ENCODE measurements around the gene STT3B.

The STT3B gene

GRCh38 chr3:31668242-31668641, 135.5 kb downstream of the STT3B start:
- Histone ChIP-seq H3K4ac (ENCODE audit: low read depth, low read length) (no peak overlapping the region), H2BK5ac (ENCODE audit: low read length) (no peak overlapping the region), H4K8ac (ENCODE audit: low read depth, low read length) (no peak overlapping the region), H3K4me1 (ENCODE audit: control insufficient read depth, low read depth, low read length) (no peaks in the 10 kb centered on the region), H3K4me2 (ENCODE audit: low read length) (no peak overlapping the region), H4K5ac (ENCODE audit: low read length) (no peak overlapping the region), H2BK15ac (replicated peaks; ENCODE audit: low read depth) (no peak overlapping the region), H3K18ac (ENCODE audit: low read length) (no peak overlapping the region), H3K4me3 (ENCODE audit: low read length) (no peak overlapping the region), H3K23ac (ENCODE audit: low read length) (no peak overlapping the region), H3K36me3 (ENCODE audit: control insufficient read depth, insufficient read depth, low read length) (no peaks in the 10 kb centered on the region), H3K56ac (ENCODE audit: low read length) (no peak overlapping the region), H3K27me3 (ENCODE audit: insufficient read depth, low read length, poor library complexity) (no peaks in the 10 kb centered on the region), H3K9ac (ENCODE audit: low read length) (no peak overlapping the region), H2AK5ac (ENCODE audit: low read length) (no peak overlapping the region), H3K27ac (ENCODE audit: low read depth, low read length) (no peak overlapping the region), H2BK120ac (ENCODE audit: low read depth, low read length) (no peak overlapping the region), H3K79me2 (ENCODE audit: control insufficient read depth, insufficient read depth, low read length) (no peaks in the 10 kb centered on the region), H3K79me1 (ENCODE audit: low read length) (no peaks in the 10 kb centered on the region)
- DNase-seq: no peak
- WGBS (ENCODE audit: extremely low coverage, insufficient coverage, low lambda C conversion rate): no CpG with 5 or more reads among the region's 4 CpGs

GRCh38 chr3:31670136-31670535, 137.4 kb downstream of the STT3B start:
- no peaks in the 10 kb centered on the region for H3K79me2 ChIP-seq (ENCODE audit: control insufficient read depth, insufficient read depth, low read length)
- H3K4ac ChIP-seq (ENCODE audit: low read depth, low read length): no peak overlapping the region
- no peak overlapping the region for H4K5ac ChIP-seq (ENCODE audit: low read length)
- no peaks in the 10 kb centered on the region for H3K27me3 ChIP-seq (ENCODE audit: insufficient read depth, low read length, poor library complexity)
- no peak overlapping the region for H2BK120ac ChIP-seq (ENCODE audit: low read depth, low read length)
- no peak overlapping the region for H3K4me2 ChIP-seq (ENCODE audit: low read length)
- H3K23ac ChIP-seq (ENCODE audit: low read length): no peak overlapping the region
- WGBS (ENCODE audit: extremely low coverage, insufficient coverage, low lambda C conversion rate): no CpG with 5 or more reads among the region's 1 CpG
- DNase-seq: no peak
- H2AK5ac ChIP-seq (ENCODE audit: low read length): no peak overlapping the region
- H3K27ac ChIP-seq (ENCODE audit: low read depth, low read length): no peak overlapping the region
- H3K79me1 ChIP-seq (ENCODE audit: low read length): no peaks in the 10 kb centered on the region
- H4K8ac ChIP-seq (ENCODE audit: low read depth, low read length): no peak overlapping the region
- H2BK15ac ChIP-seq (replicated peaks; ENCODE audit: low read depth): no peak overlapping the region
- no peak overlapping the region for H3K9ac ChIP-seq (ENCODE audit: low read length)
- no peak overlapping the region for H3K18ac ChIP-seq (ENCODE audit: low read length)
- no peak overlapping the region for H3K4me3 ChIP-seq (ENCODE audit: low read length)
- no peak overlapping the region for H2BK5ac ChIP-seq (ENCODE audit: low read length)
- no peaks in the 10 kb centered on the region for H3K4me1 ChIP-seq (ENCODE audit: control insufficient read depth, low read depth, low read length)
- no peaks in the 10 kb centered on the region for H3K36me3 ChIP-seq (ENCODE audit: control insufficient read depth, insufficient read depth, low read length)
- H3K56ac ChIP-seq (ENCODE audit: low read length): no peak overlapping the region

GRCh38 chr3:31670722-31671121, 138.0 kb downstream of the STT3B start:
- Histone ChIP-seq H3K79me1 (ENCODE audit: low read length) (no peaks in the 10 kb centered on the region), H3K79me2 (ENCODE audit: control insufficient read depth, insufficient read depth, low read length) (no peaks in the 10 kb centered on the region), H3K9ac (ENCODE audit: low read length) (no peak overlapping the region), H2BK15ac (replicated peaks; ENCODE audit: low read depth) (no peak overlapping the region), H3K4me2 (ENCODE audit: low read length) (no peak overlapping the region), H2BK120ac (ENCODE audit: low read depth, low read length) (no peak overlapping the region), H3K23ac (ENCODE audit: low read length) (no peak overlapping the region), H2AK5ac (ENCODE audit: low read length) (no peak overlapping the region), H3K36me3 (ENCODE audit: control insufficient read depth, insufficient read depth, low read length) (no peaks in the 10 kb centered on the region), H4K5ac (ENCODE audit: low read length) (no peak overlapping the region), H3K27me3 (ENCODE audit: insufficient read depth, low read length, poor library complexity) (no peaks in the 10 kb centered on the region), H2BK5ac (ENCODE audit: low read length) (no peak overlapping the region), H3K4me3 (ENCODE audit: low read length) (no peak overlapping the region), H3K56ac (ENCODE audit: low read length) (no peak overlapping the region), H3K4me1 (ENCODE audit: control insufficient read depth, low read depth, low read length) (no peaks in the 10 kb centered on the region), H3K4ac (ENCODE audit: low read depth, low read length) (no peak overlapping the region), H3K27ac (ENCODE audit: low read depth, low read length) (no peak overlapping the region), H4K8ac (ENCODE audit: low read depth, low read length) (no peak overlapping the region), H3K18ac (ENCODE audit: low read length) (no peak overlapping the region)
- no peak for DNase-seq
- no CpG with 5 or more reads among the region's 9 CpGs for WGBS (ENCODE audit: extremely low coverage, insufficient coverage, low lambda C conversion rate)

GRCh38 chr3:31671451-31671850, 138.7 kb downstream of the STT3B start:
- H3K79me1 ChIP-seq (ENCODE audit: low read length): no peaks in the 10 kb centered on the region
- no peak overlapping the region for H3K56ac ChIP-seq (ENCODE audit: low read length)
- no peaks in the 10 kb centered on the region for H3K36me3 ChIP-seq (ENCODE audit: control insufficient read depth, insufficient read depth, low read length)
- H2BK120ac ChIP-seq (ENCODE audit: low read depth, low read length): no peak overlapping the region
- H4K5ac ChIP-seq (ENCODE audit: low read length): no peak overlapping the region
- no peaks in the 10 kb centered on the region for H3K27me3 ChIP-seq (ENCODE audit: insufficient read depth, low read length, poor library complexity)
- H3K4me1 ChIP-seq (ENCODE audit: control insufficient read depth, low read depth, low read length): no peaks in the 10 kb centered on the region
- H3K27ac ChIP-seq (ENCODE audit: low read depth, low read length): no peak overlapping the region
- no peak overlapping the region for H3K4ac ChIP-seq (ENCODE audit: low read depth, low read length)
- H2BK5ac ChIP-seq (ENCODE audit: low read length): no peak overlapping the region
- H3K79me2 ChIP-seq (ENCODE audit: control insufficient read depth, insufficient read depth, low read length): no peaks in the 10 kb centered on the region
- no peak overlapping the region for H2AK5ac ChIP-seq (ENCODE audit: low read length)
- H4K8ac ChIP-seq (ENCODE audit: low read depth, low read length): no peak overlapping the region
- no peak overlapping the region for H3K4me2 ChIP-seq (ENCODE audit: low read length)
- DNase-seq: no peak
- H3K18ac ChIP-seq (ENCODE audit: low read length): no peak overlapping the region
- no peak overlapping the region for H3K23ac ChIP-seq (ENCODE audit: low read length)
- no peak overlapping the region for H3K9ac ChIP-seq (ENCODE audit: low read length)
- WGBS (ENCODE audit: extremely low coverage, insufficient coverage, low lambda C conversion rate): no CpG with 5 or more reads among the region's 2 CpGs
- H3K4me3 ChIP-seq (ENCODE audit: low read length): no peak overlapping the region
- no peak overlapping the region for H2BK15ac ChIP-seq (replicated peaks; ENCODE audit: low read depth)

GRCh38 chr3:31671976-31672375, 139.3 kb downstream of the STT3B start:
- Histone ChIP-seq H3K27ac (ENCODE audit: low read depth, low read length) (no peak overlapping the region), H3K79me1 (ENCODE audit: low read length) (no peaks in the 10 kb centered on the region), H2BK5ac (ENCODE audit: low read length) (no peak overlapping the region), H3K18ac (ENCODE audit: low read length) (no peak overlapping the region), H4K8ac (ENCODE audit: low read depth, low read length) (no peak overlapping the region), H3K4me3 (ENCODE audit: low read length) (no peak overlapping the region), H3K27me3 (ENCODE audit: insufficient read depth, low read length, poor library complexity) (no peaks in the 10 kb centered on the region), H3K4me2 (ENCODE audit: low read length) (no peak overlapping the region), H2AK5ac (ENCODE audit: low read length) (no peak overlapping the region), H3K23ac (ENCODE audit: low read length) (no peak overlapping the region), H3K79me2 (ENCODE audit: control insufficient read depth, insufficient read depth, low read length) (no peaks in the 10 kb centered on the region), H3K9ac (ENCODE audit: low read length) (no peak overlapping the region), H3K56ac (ENCODE audit: low read length) (no peak overlapping the region), H3K4me1 (ENCODE audit: control insufficient read depth, low read depth, low read length) (no peaks in the 10 kb centered on the region), H3K36me3 (ENCODE audit: control insufficient read depth, insufficient read depth, low read length) (no peaks in the 10 kb centered on the region), H3K4ac (ENCODE audit: low read depth, low read length) (no peak overlapping the region), H2BK120ac (ENCODE audit: low read depth, low read length) (no peak overlapping the region), H4K5ac (ENCODE audit: low read length) (no peak overlapping the region), H2BK15ac (replicated peaks; ENCODE audit: low read depth) (no peak overlapping the region)
- no CpG with 5 or more reads among the region's 6 CpGs for WGBS (ENCODE audit: extremely low coverage, insufficient coverage, low lambda C conversion rate)
- DNase-seq: no peak

GRCh38 chr3:31673950-31674349, 141.2 kb downstream of the STT3B start:
- H2AK5ac ChIP-seq (ENCODE audit: low read length): no peak overlapping the region
- no peak overlapping the region for H3K27ac ChIP-seq (ENCODE audit: low read depth, low read length)
- no peaks in the 10 kb centered on the region for H3K79me1 ChIP-seq (ENCODE audit: low read length)
- H2BK5ac ChIP-seq (ENCODE audit: low read length): no peak overlapping the region
- H2BK120ac ChIP-seq (ENCODE audit: low read depth, low read length): no peak overlapping the region
- H3K36me3 ChIP-seq (ENCODE audit: control insufficient read depth, insufficient read depth, low read length): no peaks in the 10 kb centered on the region
- no peak overlapping the region for H3K23ac ChIP-seq (ENCODE audit: low read length)
- DNase-seq: no peak
- WGBS (ENCODE audit: extremely low coverage, insufficient coverage, low lambda C conversion rate): no CpG with 5 or more reads among the region's 1 CpG
- H3K9ac ChIP-seq (ENCODE audit: low read length): no peak overlapping the region
- no peaks in the 10 kb centered on the region for H3K4me1 ChIP-seq (ENCODE audit: control insufficient read depth, low read depth, low read length)
- H3K79me2 ChIP-seq (ENCODE audit: control insufficient read depth, insufficient read depth, low read length): no peaks in the 10 kb centered on the region
- H4K5ac ChIP-seq (ENCODE audit: low read length): no peak overlapping the region
- no peaks in the 10 kb centered on the region for H3K27me3 ChIP-seq (ENCODE audit: insufficient read depth, low read length, poor library complexity)
- no peak overlapping the region for H3K4ac ChIP-seq (ENCODE audit: low read depth, low read length)
- H3K4me3 ChIP-seq (ENCODE audit: low read length): no peak overlapping the region
- H3K56ac ChIP-seq (ENCODE audit: low read length): no peak overlapping the region
- H2BK15ac ChIP-seq (replicated peaks; ENCODE audit: low read depth): no peak overlapping the region
- H3K18ac ChIP-seq (ENCODE audit: low read length): no peak overlapping the region
- no peak overlapping the region for H3K4me2 ChIP-seq (ENCODE audit: low read length)
- no peak overlapping the region for H4K8ac ChIP-seq (ENCODE audit: low read depth, low read length)

All from mesendoderm (in vitro differentiated cells).